Erythroblast (primary cell): ENCODE results near the gene POGZ.

Source experiments
- GATA1 ChIP-seq: IDR thresholded peaks from 2 replicates; pipeline ENCODE4 v1.6.1; 2011; ENCODE audit warnings: low read depth, mild to moderate bottlenecking, control low read depth, low read length, moderate library complexity
- POLR2A ChIP-seq: IDR thresholded peaks from 2 replicates; pipeline ENCODE4 v1.6.1; 2011; ENCODE audit warnings: mild to moderate bottlenecking, low read length

DNA sequence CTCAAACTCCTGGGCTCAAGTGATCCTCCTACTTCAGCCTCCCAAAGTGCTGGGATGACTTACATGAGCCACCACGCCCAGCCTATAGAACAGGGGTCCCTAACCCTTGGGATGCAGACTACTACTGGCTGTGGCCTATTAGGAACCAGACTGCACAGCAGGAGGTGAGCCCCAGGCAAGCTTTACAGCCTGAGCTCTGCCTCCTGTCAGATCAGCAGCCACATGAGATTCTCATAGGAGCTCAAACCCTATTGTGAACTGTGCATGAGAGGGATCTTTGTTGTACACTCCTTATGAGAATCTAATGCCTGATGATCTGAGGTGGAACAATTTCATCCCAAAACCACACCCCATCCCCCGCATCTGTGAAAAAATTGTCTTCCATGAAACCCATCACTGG, 73.3 kb downstream of the POGZ start:
- no peak for TF ChIP-seq POLR2A
- no peak for TF ChIP-seq GATA1
